ENCODE results near the gene DDN. TPM values are rescaled to one million over a fixed set of nuclear protein-coding genes. Genes with fewer than 3 reads are reported as not detected.

Gene DDN
- total and polyA plus RNA-seq, 2 donors (not counting 3 experiments of a cell fraction or from before 2014, with no cell fraction given) = 0.07 to 0.22 TPM

GRCh38 chr12:48990552-48990951 is 8.6 kb downstream of the DDN start:
- Histone ChIP-seq H3K79me2 (ENCODE audit: control insufficient read depth, insufficient read depth, low read length) (no peaks in the 10 kb centered on the region), H3K4me1 (ENCODE audit: control insufficient read depth, extremely low read depth, insufficient read depth, low read length) (no peaks in the 10 kb centered on the region), H3K36me3 (ENCODE audit: control insufficient read depth in 2 of 2, extremely low read depth in 1 of 2, insufficient read depth in 2 of 2, low read length in 2 of 2) (no peaks in the 10 kb centered on the region), H4K20me1 (replicated peaks; ENCODE audit: control insufficient read depth, extremely low read depth, insufficient read depth, low read length) (no peaks in the 10 kb centered on the region), H3K27me3 (ENCODE audit: control insufficient read depth in 2 of 2, insufficient read depth in 2 of 2, low read length in 2 of 2) (peaks cover 47 to 53% of the 10 kb centered on the region in 2 experiments), H3K4me3 (replicated peaks in 1 of 3; ENCODE audit: insufficient read depth in 1 of 3, low read depth in 1 of 3, low read length in 3 of 3) (no peak overlapping the region), H3K9me3 (replicated peaks; ENCODE audit: control insufficient read depth, insufficient read depth, low read length) (no peaks in the 10 kb centered on the region), H3K27ac (ENCODE audit: insufficient read depth, low read depth, low read length) (no peak overlapping the region), H3K4me2 (ENCODE audit: insufficient read depth, low read length) (no peak overlapping the region), H2AFZ (ENCODE audit: low read depth, low read length) (no peak overlapping the region), H3K9ac (replicated peaks; ENCODE audit: extremely low read depth, insufficient read depth, low read length) (no peak overlapping the region), H3K9me1 (replicated peaks; ENCODE audit: control insufficient read depth, extremely low read depth, insufficient read depth, low read length) (no peaks in the 10 kb centered on the region)
- DNase-seq (ENCODE audit: low read depth, low spot score) = no peak
- no peak for FAIRE-seq
- intact Hi-C loops (cut with micrococcal nuclease) = no loop called here
- dilution Hi-C loops (cut with MboI; ENCODE audit: extremely low pct_ligation_motif_present, low sequenced_read_pairs) = no loop called here
- ChIA-PET POLR2A (no interaction called here), CTCF (interaction anchor here (10.5 kb wide), 1 partner anchor 9 kb away, joined by 175 read pairs; the partner anchor contains the start of gene WNT1)
- TF ChIP-seq CTCF (IDR thresholded peaks at IDR 0.05; ENCODE audit: extremely low read depth in 1 of 2, insufficient read depth in 1 of 2, low read depth in 1 of 2, low read length in 2 of 2) (no peak), GATA2 (IDR thresholded peaks at IDR 0.05; ENCODE audit: insufficient read depth, insufficient read length, low read depth, low read length) (no peak), EZH2 (IDR thresholded peaks at IDR 0.05; ENCODE audit: borderline replicate concordance, low read depth, low read length, severe bottlenecking) (no peak), POLR2A (IDR thresholded peaks at IDR 0.05; ENCODE audit: low read depth, low read length) (no peak), JUN (IDR thresholded peaks at IDR 0.05; ENCODE audit: borderline replicate concordance, insufficient read depth, insufficient read length, low read depth) (no peak), MYC (IDR thresholded peaks at IDR 0.05; ENCODE audit: low read depth, low read length) (no peak), FOS (IDR thresholded peaks at IDR 0.05; ENCODE audit: borderline replicate concordance, insufficient read depth, low read length) (no peak), POLR2AphosphoS5 (IDR thresholded peaks at IDR 0.05; ENCODE audit: insufficient read depth, low read depth, low read length) (no peak)
- TF ChIP-seq, protein P1, sequence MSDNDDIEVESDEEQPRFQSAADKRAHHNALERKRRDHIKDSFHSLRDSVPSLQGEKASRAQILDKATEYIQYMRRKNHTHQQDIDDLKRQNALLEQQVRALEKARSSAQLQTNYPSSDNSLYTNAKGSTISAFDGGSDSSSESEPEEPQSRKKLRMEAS (IDR thresholded peaks at IDR 0.05; ENCODE audit: insufficient read depth, insufficient read length) = no peak
- no TSS peak for BruUV-seq (replicated peaks)

Measured in endothelial cell of umbilical vein (primary cell).